Neural cell (in vitro differentiated cells): ENCODE measurements around the gene BEND5. TPM values are rescaled to one million over a fixed set of nuclear protein-coding genes. Genes with fewer than 3 reads are reported as not detected.

Source experiments
- H2AFZ ChIP-seq: fragments of 200-600, 300-800 bp; sonication (generic), shearing (Covaris generic); 2 replicates; pipeline ENCODE4 v1.6.0; 2014; ENCODE audit warnings: low read depth, mild to moderate bottlenecking, antibody characterized with exemption, low read length, moderate library complexity
- H3F3A ChIP-seq: fragments of 200-600 bp; shearing (Covaris generic); 2 replicates; pipeline ENCODE4 v1.6.1; 2016; ENCODE audit warnings: mild to moderate bottlenecking, moderate library complexity, mixed read lengths, antibody characterized with exemption, low read length; ENCODE audit not compliant: insufficient read depth, poor library complexity, severe bottlenecking
- H3K27ac ChIP-seq: fragments of 200-600, 300-800 bp; sonication (generic), shearing (Covaris generic); 2 replicates; pipeline ENCODE4 v1.5.1; 2014; ENCODE audit warnings: mild to moderate bottlenecking, low read length, moderate library complexity
- H3K27me3 ChIP-seq: fragments of 300-800, 200-600 bp; sonication (generic), shearing (Covaris generic); 2 replicates; pipeline ENCODE4 v1.6.0; 2014; ENCODE audit warnings: mild to moderate bottlenecking, low read depth, low read length, moderate library complexity; ENCODE audit not compliant: insufficient read depth
- H3K36me3 ChIP-seq: fragments of 300-800, 200-600 bp; sonication (generic), shearing (Covaris generic); 2 replicates; pipeline ENCODE4 v1.5.1; 2014; ENCODE audit warnings: mild to moderate bottlenecking, antibody characterized with exemption, low read length, moderate library complexity; ENCODE audit not compliant: insufficient read depth
- H3K4me2 ChIP-seq: fragments of 300-800, 200-600 bp; sonication (generic), shearing (Covaris generic); 2 replicates; pipeline ENCODE4 v1.6.0; 2014; ENCODE audit warnings: mild to moderate bottlenecking, low read length
- H3K4me3 ChIP-seq: fragments of 300-800, 200-600 bp; sonication (generic), shearing (Covaris generic); 2 replicates; pipeline ENCODE4 v1.5.1; 2014; ENCODE audit warnings: mild to moderate bottlenecking, low read length, moderate library complexity
- H3K79me2 ChIP-seq: fragments of 200-600 bp; shearing (Covaris generic); replicated peaks from 2 replicates; pipeline ENCODE4 v1.6.0; 2014; ENCODE audit warnings: mild to moderate bottlenecking, low read length, moderate library complexity; ENCODE audit not compliant: insufficient read depth
- H3K9ac ChIP-seq: fragments of 300-800, 200-600 bp; sonication (generic), shearing (Covaris generic); 2 replicates; pipeline ENCODE4 v1.6.1; 2016; ENCODE audit warnings: mild to moderate bottlenecking, low read length, mixed read lengths
- H3K9me2 ChIP-seq: fragments of 200-600 bp; shearing (Covaris generic); 2 replicates; pipeline ENCODE4 v1.6.1; 2016; ENCODE audit warnings: mild to moderate bottlenecking, low read length, mixed read lengths; ENCODE audit not compliant: insufficient read depth
- H3K9me3 ChIP-seq: fragments of 200-600, 300-800 bp; sonication (generic), shearing (Covaris generic); 2 replicates; pipeline ENCODE4 v1.6.1; 2016; ENCODE audit warnings: mild to moderate bottlenecking, mixed run types, low read length, moderate library complexity, mixed read lengths
- H4K20me1 ChIP-seq: fragments of 200-600 bp; shearing (Covaris generic); 2 replicates; pipeline ENCODE4 v1.6.1; 2016; ENCODE audit warnings: mild to moderate bottlenecking, mixed run types; ENCODE audit not compliant: insufficient read depth
- EP300 ChIP-seq: fragments of 450-650 bp; conservative IDR thresholded peaks from 2 replicates; pipeline ENCODE4 v1.6.1; 2014; ENCODE audit warnings: antibody characterized with exemption, mild to moderate bottlenecking, moderate library complexity; ENCODE audit not compliant: poor library complexity, severe bottlenecking
- EZH2 ChIP-seq: fragments of 200-600, 300-800 bp; shearing (Covaris generic), sonication (generic); IDR thresholded peaks from 2 replicates; pipeline ENCODE4 v1.6.1; 2014; ENCODE audit warnings: antibody characterized with exemption, low read length, borderline replicate concordance, mild to moderate bottlenecking; ENCODE audit not compliant: insufficient read depth, poor library complexity, severe bottlenecking
- MXI1 ChIP-seq: fragments of 450-650 bp; conservative IDR thresholded peaks from 2 replicates; pipeline ENCODE4 v1.6.1; 2014; ENCODE audit warnings: antibody characterized with exemption, mild to moderate bottlenecking; ENCODE audit not compliant: poor library complexity, severe bottlenecking
- POLR2AphosphoS5 ChIP-seq: IDR thresholded peaks from 2 replicates; pipeline ENCODE4 v1.6.1; 2012
- RAD21 ChIP-seq: fragments of 450-650 bp; conservative IDR thresholded peaks from 2 replicates; pipeline ENCODE4 v1.6.1; 2014; ENCODE audit warnings: antibody characterized with exemption, mild to moderate bottlenecking, moderate library complexity
- SMC3 ChIP-seq: fragments of 450-650 bp; conservative IDR thresholded peaks from 2 replicates; pipeline ENCODE4 v1.6.1; 2014; ENCODE audit warnings: antibody characterized with exemption, mild to moderate bottlenecking, moderate library complexity; ENCODE audit not compliant: poor library complexity
- TAF1 ChIP-seq: IDR thresholded peaks from 2 replicates; pipeline ENCODE4 v1.6.1; 2012; ENCODE audit warnings: low read depth
- polyA plus RNA-seq: library from polyadenylated mRNA; depleted of rRNA; stranded (reverse); fragments of >200 nt; gene quantifications from 2 replicates; pipeline ENCODE4 v1.2.3, GENCODE V29; 2014
- TF ChIP-seq, protein P1 (sequence below): IDR thresholded peaks from 2 replicates; pipeline ENCODE4 v1.6.1; 2012; ENCODE audit warnings: borderline replicate concordance
- TF ChIP-seq, protein P2 (sequence below): fragments of 450-650 bp; IDR thresholded peaks from 2 replicates; pipeline ENCODE4 v1.5.1; 2014; ENCODE audit warnings: antibody characterized with exemption, mild to moderate bottlenecking, moderate library complexity; ENCODE audit not compliant: poor library complexity, severe bottlenecking

Gene BEND5
- polyA plus RNA-seq, 1 donor from 2014 or later: 64.9 TPM

DNA sequence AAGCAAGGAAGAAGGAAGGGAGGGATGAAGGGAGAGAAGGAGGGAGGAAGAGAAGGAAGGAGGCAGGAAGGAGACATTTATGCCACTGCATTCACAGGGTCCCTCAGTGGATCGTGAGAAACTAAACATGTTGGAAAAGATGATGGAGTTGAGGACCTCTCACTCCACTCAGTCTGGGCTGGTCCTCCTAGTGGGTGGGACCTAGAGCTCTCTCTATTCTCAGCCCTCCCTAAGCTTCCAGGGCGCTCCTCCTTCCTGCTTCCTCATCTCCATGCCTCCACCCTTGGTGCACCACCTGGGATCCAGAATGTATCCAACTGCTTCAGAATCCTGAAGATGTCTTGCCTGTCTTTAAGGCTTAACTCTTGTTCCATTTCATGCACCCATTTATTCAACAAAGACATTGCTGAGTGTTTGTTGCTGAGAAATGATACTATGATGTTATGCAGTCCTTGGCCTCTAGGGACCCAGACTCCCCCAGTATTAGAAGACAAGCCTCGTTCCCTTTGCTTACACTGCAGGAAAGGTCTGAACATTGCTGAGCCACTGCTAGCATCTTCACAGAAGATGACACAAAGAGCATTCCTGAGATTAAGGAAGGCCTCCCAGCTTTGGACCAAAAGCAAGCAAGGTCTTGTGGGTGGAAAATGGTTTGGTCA lies 88.5 kb downstream of the BEND5 start:
- H3K27ac ChIP-seq: no peak overlapping the region

DNA sequence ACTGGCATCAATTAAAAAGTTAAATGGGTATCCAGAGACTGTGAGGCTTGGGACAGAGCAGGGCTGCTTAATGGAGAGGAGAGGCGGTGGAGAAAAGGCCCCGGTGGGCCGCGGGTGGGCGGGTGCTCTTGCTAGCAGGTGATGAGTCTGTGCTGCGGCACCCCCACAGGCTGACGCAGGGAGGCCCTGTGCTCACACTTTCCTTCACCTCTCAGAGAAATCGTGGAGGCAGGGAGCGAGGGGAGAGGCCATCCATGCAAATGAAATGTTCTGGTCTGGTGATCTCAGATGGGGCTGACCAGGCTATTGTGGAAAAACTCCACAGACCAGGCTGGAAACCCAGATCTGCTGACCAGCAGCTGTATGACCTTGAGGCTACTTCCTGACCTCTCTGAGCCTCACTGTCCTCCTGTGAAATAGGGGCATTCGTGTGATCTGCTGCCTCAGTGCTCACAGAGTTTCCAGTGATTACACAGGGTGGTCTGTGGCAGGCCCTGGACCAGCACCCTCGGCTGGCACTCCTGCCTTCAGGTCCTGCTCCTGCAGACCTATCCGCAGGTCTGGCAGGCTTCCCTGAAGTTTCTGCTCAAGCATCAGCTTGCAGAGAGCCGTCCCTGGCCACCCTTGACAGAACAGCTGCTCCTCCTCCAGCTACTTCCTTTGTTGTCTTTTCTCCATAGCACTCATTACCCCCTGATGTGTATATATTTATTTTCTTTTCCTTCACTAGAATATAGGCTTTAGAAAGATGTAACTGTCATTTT lies 89.2 kb downstream of the BEND5 start:
- Histone ChIP-seq H3K36me3 (no peaks in the 10 kb centered on the region), H3K9ac (no peak overlapping the region), H2AFZ (no peak overlapping the region), H3K79me2 (no peaks in the 10 kb centered on the region), H3K4me2 (no peak overlapping the region), H4K20me1 (no peaks in the 10 kb centered on the region), H3K9me2 (no peaks in the 10 kb centered on the region), H3F3A (no peaks in the 10 kb centered on the region), H3K4me3 (no peak overlapping the region), H3K27ac (no peak overlapping the region), H3K9me3 (no peaks in the 10 kb centered on the region), H3K27me3 (no peaks in the 10 kb centered on the region)
- TF ChIP-seq MXI1 (no peak), EZH2 (no peak), EP300 (no peak), RAD21 (no peak)

More for the DNA sequence above, 88.5 kb downstream of the BEND5 start:
- H3K27me3 ChIP-seq: no peaks in the 10 kb centered on the region
- no peaks in the 10 kb centered on the region for H3K9me2 ChIP-seq
- H3K9me3 ChIP-seq: no peaks in the 10 kb centered on the region
- H3K4me3 ChIP-seq: no peak overlapping the region
- no peaks in the 10 kb centered on the region for H3F3A ChIP-seq
- H4K20me1 ChIP-seq: no peaks in the 10 kb centered on the region
- no peak overlapping the region for H3K4me2 ChIP-seq
- no peak overlapping the region for H3K9ac ChIP-seq
- no peak overlapping the region for H2AFZ ChIP-seq
- H3K36me3 ChIP-seq: no peaks in the 10 kb centered on the region
- no peak for TF ChIP-seq EZH2
- TF ChIP-seq TAF1: no peak
- no peak for TF ChIP-seq POLR2AphosphoS5
- TF ChIP-seq MXI1: no peak
- H3K79me2 ChIP-seq: no peaks in the 10 kb centered on the region

DNA sequence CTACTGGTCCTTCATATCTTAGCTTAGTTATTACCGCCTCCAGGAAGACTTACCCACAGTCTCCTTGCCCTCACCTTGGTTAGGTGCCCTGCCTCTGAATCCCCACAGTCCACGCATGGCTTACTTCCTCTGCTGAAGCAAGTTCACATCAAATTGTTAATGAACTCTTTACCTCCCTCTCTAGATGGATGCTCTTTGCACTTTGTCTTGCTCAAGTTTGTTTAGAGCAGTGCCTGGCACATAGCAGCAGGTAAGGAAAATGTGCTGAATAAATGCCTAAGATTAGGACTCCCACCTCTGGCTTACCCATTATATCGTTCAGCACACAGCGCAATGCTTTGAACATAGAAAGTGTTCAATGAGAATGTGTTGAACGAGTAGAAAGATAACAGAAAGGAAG lies 90.5 kb downstream of the BEND5 start:
- H3F3A ChIP-seq: no peaks in the 10 kb centered on the region
- H3K79me2 ChIP-seq: no peaks in the 10 kb centered on the region
- no peaks in the 10 kb centered on the region for H4K20me1 ChIP-seq
- no peak overlapping the region for H3K4me2 ChIP-seq
- TF ChIP-seq MXI1 (no peak), TAF1 (no peak), RAD21 (no peak), EZH2 (no peak), POLR2AphosphoS5 (no peak), EP300 (no peak), SMC3 (no peak)
- TF ChIP-seq, protein P1, sequence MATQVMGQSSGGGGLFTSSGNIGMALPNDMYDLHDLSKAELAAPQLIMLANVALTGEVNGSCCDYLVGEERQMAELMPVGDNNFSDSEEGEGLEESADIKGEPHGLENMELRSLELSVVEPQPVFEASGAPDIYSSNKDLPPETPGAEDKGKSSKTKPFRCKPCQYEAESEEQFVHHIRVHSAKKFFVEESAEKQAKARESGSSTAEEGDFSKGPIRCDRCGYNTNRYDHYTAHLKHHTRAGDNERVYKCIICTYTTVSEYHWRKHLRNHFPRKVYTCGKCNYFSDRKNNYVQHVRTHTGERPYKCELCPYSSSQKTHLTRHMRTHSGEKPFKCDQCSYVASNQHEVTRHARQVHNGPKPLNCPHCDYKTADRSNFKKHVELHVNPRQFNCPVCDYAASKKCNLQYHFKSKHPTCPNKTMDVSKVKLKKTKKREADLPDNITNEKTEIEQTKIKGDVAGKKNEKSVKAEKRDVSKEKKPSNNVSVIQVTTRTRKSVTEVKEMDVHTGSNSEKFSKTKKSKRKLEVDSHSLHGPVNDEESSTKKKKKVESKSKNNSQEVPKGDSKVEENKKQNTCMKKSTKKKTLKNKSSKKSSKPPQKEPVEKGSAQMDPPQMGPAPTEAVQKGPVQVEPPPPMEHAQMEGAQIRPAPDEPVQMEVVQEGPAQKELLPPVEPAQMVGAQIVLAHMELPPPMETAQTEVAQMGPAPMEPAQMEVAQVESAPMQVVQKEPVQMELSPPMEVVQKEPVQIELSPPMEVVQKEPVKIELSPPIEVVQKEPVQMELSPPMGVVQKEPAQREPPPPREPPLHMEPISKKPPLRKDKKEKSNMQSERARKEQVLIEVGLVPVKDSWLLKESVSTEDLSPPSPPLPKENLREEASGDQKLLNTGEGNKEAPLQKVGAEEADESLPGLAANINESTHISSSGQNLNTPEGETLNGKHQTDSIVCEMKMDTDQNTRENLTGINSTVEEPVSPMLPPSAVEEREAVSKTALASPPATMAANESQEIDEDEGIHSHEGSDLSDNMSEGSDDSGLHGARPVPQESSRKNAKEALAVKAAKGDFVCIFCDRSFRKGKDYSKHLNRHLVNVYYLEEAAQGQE: no peak
- TF ChIP-seq, protein P2, sequence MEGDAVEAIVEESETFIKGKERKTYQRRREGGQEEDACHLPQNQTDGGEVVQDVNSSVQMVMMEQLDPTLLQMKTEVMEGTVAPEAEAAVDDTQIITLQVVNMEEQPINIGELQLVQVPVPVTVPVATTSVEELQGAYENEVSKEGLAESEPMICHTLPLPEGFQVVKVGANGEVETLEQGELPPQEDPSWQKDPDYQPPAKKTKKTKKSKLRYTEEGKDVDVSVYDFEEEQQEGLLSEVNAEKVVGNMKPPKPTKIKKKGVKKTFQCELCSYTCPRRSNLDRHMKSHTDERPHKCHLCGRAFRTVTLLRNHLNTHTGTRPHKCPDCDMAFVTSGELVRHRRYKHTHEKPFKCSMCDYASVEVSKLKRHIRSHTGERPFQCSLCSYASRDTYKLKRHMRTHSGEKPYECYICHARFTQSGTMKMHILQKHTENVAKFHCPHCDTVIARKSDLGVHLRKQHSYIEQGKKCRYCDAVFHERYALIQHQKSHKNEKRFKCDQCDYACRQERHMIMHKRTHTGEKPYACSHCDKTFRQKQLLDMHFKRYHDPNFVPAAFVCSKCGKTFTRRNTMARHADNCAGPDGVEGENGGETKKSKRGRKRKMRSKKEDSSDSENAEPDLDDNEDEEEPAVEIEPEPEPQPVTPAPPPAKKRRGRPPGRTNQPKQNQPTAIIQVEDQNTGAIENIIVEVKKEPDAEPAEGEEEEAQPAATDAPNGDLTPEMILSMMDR: no peak
- H2AFZ ChIP-seq: no peak overlapping the region
- no peak overlapping the region for H3K9ac ChIP-seq
- no peak overlapping the region for H3K4me3 ChIP-seq
- H3K27ac ChIP-seq: no peak overlapping the region
- H3K9me3 ChIP-seq: no peaks in the 10 kb centered on the region
- no peaks in the 10 kb centered on the region for H3K27me3 ChIP-seq
- no peaks in the 10 kb centered on the region for H3K9me2 ChIP-seq
- no peaks in the 10 kb centered on the region for H3K36me3 ChIP-seq
